Measurements from ENCODE around the gene TMED10.
"Not testable (repeated sequence)": the region's sequence is repeated elsewhere in the genome, so short reads cannot be mapped to it uniquely, and the experiment has no call there.

TMED10 gene

GRCh38 chr14:75190023-75190422 is 13.6 kb upstream of the TMED10 start:
- DNase-seq (ENCODE audit: low read depth), result no peak

GRCh38 chr14:75188520-75189268 is 12.3 kb upstream of the TMED10 start:
- DNase-seq (ENCODE audit: low read depth), result no peak

GRCh38 chr14:75188086-75188485 is 11.7 kb upstream of the TMED10 start:
- DNase-seq (ENCODE audit: low read depth), result no peak

GRCh38 chr14:75186953-75187352 is 10.5 kb upstream of the TMED10 start:
- DNase-seq (ENCODE audit: low read depth), result no peak

- no peak for DNase-seq (ENCODE audit: low read depth)
Observed at GRCh38 chr14:75185251-75186040, 9.0 kb upstream of the TMED10 start.

- DNase-seq (ENCODE audit: low read depth), result no peak
Observed at GRCh38 chr14:75184492-75184891, 8.1 kb upstream of the TMED10 start.

GRCh38 chr14:75184039-75184438 is 7.6 kb upstream of the TMED10 start:
- DNase-seq (ENCODE audit: low read depth), result no peak

GRCh38 chr14:75183225-75183624 is 6.8 kb upstream of the TMED10 start:
- DNase-seq (ENCODE audit: low read depth), result no peak

- DNase-seq (ENCODE audit: low read depth), result no peak
Observed at GRCh38 chr14:75182821-75183220, 6.4 kb upstream of the TMED10 start.

- not testable (repeated sequence) for DNase-seq (ENCODE audit: low read depth)
Observed at GRCh38 chr14:75182163-75182562, 5.8 kb upstream of the TMED10 start.

GRCh38 chr14:75181293-75182062 is 5.1 kb upstream of the TMED10 start:
- no peak for DNase-seq (ENCODE audit: low read depth)

- no peak for DNase-seq (ENCODE audit: low read depth)
Observed at GRCh38 chr14:75175677-75176141, 703 bp downstream of the TMED10 start.

- no peak for DNase-seq (ENCODE audit: low read depth)
Observed at GRCh38 chr14:75174066-75174465, 2.3 kb downstream of the TMED10 start.

GRCh38 chr14:75170772-75171171 is 5.6 kb downstream of the TMED10 start:
- DNase-seq (ENCODE audit: low read depth), result no peak

GRCh38 chr14:75168586-75169335 is 7.7 kb downstream of the TMED10 start:
- no peak for DNase-seq (ENCODE audit: low read depth)

GRCh38 chr14:75167325-75167724 is 9.1 kb downstream of the TMED10 start:
- no peak for DNase-seq (ENCODE audit: low read depth)

GRCh38 chr14:75165586-75166391 is 10.6 kb downstream of the TMED10 start:
- DNase-seq (ENCODE audit: low read depth), result no peak

GRCh38 chr14:75164809-75165208 is 11.6 kb downstream of the TMED10 start:
- DNase-seq (ENCODE audit: low read depth), result no peak

GRCh38 chr14:75163677-75164076 is 12.7 kb downstream of the TMED10 start:
- no peak for DNase-seq (ENCODE audit: low read depth)

- DNase-seq (ENCODE audit: low read depth), result no peak
Observed at GRCh38 chr14:75162631-75163030, 13.8 kb downstream of the TMED10 start.

All from activated T-helper 1 cell treated with Interleukin-2 at 50 U/mL for 16 hours (primary cell).